Activated CD8-positive, alpha-beta memory T cell treated with anti-CD3 and anti-CD28 coated beads, Interleukin-2, amount 50 U/mL, for 1 hour (primary cell): ENCODE results near the gene NOG.

Source experiments
- DNase-seq: peaks from one replicate; pipeline ENCODE4 v3.0.0-alpha.2; 2020; ENCODE audit errors: extremely low read depth

The NOG gene

DNA sequence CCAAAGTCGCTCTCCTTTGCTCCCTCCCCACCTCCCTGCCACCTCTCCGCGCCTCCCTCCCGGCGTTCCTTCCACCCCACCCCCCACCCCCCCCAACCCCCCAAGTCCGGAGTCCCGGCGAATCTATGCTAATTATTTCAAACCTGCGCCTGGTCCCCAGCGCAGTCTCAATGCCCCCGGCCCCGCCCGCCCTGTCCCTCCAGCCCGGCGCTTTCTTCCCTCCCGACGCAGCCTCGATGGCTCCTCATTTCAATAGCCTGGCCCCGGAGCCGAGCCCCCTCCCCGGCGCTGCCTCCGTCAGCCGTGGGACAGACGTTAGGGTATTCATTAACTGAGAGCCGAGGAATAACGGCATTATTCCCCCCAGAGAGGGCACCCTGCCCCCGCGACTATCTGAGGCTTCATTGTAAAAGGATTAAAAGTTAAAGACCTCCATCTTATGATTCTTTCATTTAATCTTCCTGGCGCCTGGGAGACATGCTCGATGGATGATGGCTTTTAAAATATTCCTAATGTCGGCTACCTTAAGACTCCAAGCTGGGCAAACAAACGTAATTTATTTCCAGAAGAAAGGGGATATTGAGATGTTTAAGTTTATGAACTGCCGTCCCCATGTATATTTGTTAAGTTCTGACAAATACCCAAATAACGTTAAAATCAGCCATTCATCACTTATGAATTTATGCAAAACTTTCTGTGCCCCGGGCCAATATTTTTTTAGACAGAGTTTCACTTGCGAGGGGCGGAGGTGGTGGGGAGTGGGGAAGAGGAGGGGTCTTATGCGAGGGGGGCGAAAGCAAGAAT, 3.4 kb downstream of the NOG start:
- no peak for DNase-seq

DNA sequence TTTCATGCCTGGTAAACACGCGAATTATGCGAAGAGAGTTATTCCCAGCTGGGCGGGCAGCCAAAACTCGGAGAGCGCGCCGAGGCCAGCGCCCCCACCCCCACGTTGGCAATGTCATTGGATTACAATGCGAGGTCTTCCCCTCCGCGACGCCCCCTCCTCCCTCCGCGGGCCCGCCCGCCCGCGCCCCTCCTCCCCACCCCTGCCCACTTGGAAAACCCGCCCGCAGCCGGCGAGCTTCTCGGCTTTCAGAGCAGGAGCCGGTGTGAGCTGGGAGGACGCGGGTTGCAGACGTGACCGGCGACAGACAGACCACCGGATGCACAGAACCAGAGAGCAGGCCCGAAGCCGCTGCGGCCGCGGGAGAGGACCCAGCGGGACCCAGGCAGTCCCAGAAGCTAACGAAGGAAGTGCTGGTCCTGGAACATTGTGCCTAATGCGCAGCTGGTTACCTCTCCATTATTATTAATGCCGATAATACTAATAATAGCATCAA, 4.0 kb downstream of the NOG start:
- no peak for DNase-seq

DNA sequence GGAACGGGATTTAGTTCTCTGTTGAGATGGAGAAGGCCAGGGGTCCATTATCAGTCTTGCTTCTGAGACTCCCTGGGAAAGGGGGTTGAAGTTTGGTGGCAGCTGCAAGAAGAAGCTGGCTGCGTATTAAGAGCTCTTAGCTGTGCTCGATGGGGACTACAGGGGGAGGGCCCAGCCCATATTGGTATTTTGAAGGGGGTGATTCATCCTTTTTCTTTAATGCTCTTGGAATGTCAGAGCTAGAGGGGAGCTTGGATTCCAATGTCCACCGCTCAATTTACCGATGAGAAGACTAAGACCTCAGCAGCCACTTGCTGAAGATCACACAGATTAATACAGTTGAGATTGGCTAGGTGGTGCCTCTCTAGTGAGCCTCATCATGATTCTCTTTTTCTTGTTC, 5.0 kb downstream of the NOG start:
- no peak for DNase-seq

DNA sequence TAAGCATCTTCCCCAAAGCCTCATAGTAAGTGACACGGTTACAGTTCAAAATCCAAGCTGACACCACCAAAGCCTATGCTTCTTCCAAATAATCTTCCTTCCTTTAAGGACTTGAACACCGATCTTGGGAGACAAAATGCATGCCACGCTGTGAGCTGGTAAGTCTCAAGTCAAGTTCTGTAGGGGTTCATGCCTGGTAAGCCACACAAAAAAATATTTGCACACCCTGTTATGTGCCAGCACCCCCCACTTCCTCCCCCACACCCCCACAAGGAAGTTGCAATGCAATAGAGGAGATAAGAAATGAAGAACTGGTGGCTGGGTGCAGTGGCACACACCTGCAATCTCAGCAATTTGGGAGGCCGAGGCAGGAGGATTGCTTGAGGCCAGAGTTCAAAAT, 5.6 kb downstream of the NOG start:
- DNase-seq, result no peak

DNA sequence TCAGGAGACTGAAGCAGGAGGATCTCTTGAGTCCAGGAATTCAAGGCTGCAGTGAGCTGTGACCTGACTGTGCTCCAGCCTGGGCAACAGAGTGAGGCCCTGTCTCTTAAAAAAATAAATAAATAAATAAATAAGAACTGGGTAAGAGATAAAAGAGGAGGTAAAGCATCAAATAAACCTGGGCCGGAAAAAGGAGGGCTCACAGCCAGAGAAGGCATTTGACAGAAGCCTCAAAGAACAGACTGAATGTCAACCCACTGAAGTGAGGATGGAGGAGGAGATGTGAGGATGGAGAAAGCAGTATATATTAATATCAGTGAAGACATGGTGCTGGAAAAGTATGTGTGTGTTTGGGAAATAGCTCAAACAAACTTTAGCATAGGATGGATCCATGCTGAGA, 6.1 kb downstream of the NOG start:
- DNase-seq, result no peak

DNA sequence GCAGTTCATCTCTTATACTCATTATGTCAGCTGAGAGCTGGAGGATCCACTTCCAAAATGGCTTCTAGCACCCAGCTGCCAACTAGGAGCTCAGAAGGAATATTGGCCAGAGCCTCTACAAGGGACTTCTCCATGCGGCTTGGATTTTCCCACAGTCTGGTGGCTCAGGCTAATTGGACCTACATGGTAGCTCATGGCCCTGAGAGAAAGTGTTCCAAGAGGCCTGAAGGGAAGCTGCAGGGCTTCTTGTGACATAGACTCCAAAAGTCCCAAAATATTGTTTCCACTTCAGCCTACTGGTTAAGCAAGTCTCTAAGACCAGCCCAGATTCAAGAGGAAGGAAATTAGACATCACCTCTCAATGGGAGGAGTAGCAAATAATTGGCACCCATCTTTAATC, 6.8 kb downstream of the NOG start:
- DNase-seq, result no peak

DNA sequence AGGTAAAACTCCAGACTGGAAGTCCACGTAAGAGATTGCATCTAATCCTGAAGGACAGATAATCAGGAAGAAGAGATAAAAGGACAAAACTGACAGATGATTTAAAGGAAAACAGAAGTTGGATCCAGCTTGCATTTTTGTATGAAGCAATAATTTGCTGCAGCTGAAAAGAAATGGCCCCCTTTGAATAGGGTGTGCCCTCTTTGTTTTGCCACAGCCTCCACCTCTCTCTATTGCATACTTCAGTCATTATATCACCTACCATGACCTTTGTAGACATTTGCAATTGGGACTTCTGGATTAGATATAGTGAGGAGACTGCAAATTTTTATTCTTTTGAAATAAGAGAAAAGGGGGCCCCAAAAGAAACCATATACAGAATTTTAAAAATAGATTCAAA, 8.1 kb downstream of the NOG start:
- no peak for DNase-seq

DNA sequence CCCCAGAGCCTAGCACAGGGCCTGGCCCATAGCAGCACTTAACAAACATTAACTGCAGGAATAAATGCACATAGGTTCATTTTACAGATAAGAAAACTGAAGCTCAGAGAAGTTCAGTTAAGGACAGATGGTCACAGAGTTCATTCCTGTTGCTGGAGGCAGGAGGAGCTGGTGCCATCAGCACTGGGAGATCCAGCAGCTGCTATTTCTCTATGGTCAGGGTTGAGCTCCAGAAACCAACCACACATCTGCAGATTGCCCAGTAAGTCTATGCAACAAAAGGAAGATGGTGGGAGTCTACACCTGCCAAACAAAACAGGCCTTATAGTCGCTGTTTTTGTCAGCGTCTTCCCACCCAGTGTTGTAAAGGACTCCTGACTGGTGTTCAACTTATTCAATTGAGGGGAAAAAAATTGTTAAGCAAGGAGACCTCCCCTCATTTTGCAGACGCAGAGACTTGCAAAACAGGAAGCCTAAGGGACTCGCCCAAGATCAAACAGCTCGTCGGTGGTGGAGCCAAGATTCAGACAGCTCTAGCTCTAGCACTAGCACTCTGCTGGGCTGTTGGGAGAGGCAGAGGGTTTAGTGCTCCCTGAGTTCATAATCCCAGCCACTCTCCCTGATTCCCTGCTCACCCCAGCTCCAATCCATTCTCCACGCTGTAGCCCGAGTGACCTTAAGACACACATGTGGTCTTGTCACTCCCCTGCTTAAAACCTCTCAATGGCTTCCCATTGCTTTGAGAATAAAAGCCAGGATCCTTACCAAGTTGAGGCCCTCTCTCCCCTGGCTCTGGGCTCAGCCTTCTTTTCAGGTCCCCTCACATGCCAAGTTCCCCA, 9.0 kb downstream of the NOG start:
- no peak for DNase-seq

DNA sequence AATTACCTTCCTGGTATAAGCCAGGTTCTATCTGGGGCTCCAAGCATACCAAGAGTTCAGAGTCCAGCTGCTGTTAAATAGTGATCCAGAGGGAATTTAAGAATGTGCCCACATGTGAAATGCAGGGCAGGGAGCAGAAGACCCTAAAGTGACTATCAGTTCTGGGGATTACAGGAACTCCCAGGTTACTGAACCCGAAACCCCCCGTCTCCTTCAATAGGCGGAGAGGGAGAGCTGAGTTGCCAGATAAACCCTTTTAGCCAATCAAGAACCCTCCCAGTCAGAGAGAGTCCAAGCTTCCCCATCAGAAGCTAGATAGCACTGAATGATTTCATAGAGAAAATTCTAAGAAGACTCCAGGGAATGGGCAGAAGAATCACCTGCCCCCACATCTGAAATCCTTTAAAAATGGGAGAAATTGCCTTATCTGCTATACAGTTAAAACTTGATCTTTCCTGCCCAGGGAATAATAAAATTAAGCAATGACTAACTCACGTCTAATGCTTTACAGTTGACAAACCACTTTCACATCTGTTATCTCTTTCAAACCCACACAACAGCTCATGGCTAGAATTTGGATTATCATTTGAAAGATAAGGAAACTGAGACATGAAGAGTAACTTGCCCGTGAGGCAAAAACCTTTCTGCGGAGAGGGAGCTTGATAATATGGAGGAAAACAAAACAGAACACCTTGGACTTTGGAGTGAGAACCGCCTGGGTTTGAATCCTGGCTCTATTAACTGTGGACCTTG, 10.2 kb downstream of the NOG start:
- no peak for DNase-seq

DNA sequence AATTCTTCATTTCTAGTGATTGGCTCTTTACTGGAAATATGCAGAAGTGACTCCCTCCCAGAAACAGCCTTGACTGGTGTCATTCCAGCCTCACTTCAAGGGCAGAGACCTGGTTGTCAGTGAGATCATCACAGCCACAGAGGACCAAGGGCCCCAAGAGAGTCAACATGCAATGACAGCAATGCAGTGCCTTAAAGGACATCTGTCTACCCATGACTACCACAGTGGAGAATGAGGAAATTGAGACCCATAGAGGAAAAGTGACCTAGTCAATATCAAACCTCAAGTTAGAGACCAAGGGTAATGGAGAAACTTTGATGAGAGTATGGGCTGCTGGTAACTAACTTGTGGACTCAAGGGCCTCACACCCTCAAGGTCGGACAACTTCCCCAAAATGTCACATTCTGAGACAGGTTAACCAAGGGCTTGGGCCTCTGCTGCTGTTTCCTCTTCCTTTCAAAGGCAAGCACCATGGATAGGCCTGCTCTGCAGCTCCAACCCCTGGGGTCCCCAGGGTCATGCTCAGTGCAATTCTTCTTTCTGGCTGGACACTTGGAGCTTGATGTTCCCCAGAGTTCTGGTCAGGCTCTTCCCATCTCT, 11.3 kb downstream of the NOG start:
- DNase-seq, result no peak

DNA sequence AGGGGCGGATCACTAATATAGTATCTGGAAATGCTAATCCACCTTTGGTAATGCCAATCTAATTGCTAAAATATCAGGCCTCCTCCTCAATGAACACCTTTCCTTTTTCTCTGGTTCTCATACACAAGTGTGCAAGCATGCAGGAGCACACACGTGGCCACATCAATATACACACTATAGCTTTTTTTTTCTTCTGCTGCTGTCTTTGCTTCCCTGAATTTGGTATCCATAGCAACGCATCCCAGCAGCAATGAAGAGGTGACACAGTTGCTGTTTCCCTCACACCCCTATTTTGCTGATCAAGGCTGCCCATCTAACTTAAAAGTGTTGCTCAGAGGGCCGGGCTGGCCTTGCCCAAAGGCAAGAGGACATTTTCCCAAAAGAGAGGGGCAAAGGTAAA, 15.4 kb downstream of the NOG start:
- no peak for DNase-seq

DNA sequence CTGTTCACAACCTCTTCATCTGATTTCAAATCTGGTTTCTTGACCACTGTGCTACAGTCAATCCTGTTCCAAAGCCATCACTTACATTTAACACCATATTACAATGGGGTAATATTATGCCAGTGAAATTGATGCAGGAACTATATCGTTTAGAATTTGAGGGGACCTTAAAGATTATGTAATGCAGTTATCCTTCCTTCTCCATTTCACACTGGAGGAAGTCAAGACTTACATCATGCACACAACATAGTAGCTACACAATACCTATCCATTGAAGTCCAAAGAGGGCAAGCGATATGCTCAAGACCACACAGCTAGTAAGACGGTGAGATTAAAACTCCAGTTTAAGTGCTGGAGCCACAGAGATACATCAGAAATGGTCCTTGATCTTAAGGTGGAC, 16.8 kb downstream of the NOG start:
- DNase-seq, result no peak

DNA sequence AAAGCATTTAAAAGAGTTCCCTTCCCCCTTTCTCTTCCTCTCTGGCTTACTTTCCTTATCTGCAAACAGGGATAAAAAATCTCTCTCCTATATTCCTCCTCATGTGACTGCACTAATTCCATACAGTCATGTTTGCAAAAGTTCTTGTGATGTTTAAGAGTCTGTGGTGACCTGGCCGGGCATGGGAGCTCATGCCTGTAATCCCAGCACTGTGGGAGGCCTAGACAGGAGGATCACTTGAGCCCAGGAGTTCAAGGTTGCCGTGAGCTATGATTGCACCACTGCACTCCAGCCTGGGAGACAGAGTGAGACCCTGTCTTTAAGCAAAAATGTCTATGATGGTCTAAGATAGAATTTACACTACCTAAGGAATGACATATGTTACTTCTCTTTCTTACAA, 19.6 kb downstream of the NOG start:
- no peak for DNase-seq

DNA sequence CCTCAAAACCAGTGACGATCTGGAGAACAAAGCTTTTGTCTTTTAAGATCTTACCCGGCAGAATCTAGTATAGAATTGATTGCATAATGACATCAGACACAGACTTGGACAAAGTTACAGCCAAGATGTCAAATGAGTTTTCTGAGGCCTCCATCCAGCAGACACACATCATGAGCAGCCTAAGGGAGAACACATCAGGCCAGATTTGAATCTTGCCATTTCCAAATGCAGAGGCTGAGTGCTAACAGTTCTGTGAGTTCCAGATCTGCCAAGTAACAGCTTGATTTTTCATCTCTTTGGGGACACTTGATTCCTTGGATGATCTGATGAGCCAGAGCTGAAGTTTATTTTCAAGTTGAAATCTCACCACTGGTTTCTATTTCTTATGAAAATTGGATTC, 21.0 kb downstream of the NOG start:
- no peak for DNase-seq

DNA sequence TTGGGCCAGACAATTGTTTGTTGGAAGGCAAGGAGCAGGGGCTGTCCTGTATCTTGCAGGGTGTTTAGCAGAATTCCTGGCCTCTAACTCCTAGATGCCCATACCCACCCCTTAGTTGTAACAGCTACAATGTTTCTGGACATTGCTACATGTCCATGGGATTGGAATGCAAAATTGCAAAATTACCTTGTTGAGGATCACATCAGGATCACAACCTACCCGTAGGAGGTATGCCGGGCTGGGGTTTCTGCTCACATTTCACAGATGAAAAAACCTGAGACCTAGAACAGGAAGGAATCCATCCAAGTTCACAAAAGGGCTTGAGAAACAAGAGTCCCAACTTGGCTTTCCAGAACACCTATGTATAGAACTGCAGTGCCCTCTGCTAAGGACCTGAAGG, 22.7 kb downstream of the NOG start:
- no peak for DNase-seq

DNA sequence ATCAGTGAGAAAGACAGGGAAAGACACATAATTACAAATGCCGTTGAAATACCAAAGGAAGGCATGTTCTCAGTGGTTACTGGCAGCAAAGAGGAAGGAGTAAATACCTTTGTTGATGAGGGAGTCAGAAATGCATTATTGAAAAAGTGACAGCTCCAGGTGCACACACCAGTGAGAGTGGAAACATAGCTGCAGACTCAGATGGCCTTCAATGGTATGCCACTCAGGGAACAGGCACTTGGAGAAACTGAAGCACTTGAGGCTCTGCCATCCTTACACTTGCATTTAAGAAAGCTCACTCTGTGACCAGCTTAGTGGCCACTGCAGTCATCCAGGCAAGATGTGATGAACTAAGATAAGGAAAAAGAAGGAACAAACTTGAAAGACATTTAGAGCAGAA, 29.9 kb downstream of the NOG start:
- no peak for DNase-seq

DNA sequence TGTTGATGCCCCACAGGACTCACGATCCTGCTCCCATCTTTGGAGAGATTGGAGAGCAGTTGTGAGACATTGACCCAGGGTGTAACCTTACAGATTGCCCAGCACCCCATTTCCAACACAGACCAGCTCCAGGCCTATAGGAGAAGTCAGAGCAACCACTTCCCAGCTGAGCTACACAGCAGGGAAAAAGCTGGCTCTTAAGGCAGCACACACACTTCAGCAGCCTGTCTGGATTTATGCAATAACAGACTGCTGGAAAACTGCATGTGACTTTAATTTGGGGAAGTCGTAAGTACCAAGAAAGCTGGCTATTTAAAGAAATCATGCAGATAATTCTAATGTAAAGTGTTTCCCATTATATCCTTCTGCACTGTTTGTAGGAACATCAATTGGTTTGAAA, 30.8 kb downstream of the NOG start:
- DNase-seq, result no peak

DNA sequence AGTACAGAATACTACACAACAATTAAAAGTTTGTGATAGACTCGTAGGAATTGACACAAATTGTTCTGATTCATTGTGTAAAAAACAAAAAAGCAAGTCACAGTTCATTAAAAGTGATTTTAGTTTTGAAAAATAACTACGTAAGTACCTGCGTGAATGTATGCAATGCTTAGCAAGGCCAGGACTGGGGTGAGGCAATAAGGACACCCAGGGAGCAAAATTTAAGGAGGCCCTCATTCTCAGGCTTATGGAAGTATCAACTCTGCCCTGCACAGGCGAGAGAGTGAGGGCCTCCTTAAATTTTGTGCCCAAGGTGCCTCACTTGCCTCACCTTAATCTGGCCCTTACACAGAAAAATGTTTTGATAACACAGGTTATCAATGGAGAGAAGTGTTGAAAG, 31.4 kb downstream of the NOG start:
- DNase-seq, result no peak

DNA sequence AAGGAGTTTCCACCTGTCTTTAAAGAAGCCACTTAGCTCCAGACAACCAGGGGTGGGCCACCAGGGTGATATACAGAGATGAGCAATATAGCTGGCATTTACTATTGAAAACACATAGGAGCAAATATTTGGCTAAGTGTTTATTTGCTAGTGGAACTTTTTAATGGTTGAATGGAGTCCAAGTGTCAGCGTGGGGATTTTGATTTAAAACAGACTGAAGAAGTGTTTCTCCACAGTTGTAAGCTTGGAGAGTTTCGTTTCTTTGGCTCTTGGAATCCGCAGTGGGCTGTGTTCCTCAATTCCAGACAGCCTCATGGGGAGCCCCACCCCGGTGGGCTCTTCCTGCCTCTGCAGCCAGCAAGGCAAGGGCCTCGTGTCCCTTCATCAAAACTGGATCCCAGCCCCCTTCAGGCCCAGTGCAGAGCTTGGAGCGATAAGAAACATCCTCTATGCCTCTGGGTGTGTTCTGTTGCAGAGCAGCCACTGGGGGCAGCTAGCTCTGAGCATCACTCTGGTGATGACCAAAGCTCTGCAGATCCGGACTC, 36.1 kb downstream of the NOG start:
- DNase-seq, result no peak

DNA sequence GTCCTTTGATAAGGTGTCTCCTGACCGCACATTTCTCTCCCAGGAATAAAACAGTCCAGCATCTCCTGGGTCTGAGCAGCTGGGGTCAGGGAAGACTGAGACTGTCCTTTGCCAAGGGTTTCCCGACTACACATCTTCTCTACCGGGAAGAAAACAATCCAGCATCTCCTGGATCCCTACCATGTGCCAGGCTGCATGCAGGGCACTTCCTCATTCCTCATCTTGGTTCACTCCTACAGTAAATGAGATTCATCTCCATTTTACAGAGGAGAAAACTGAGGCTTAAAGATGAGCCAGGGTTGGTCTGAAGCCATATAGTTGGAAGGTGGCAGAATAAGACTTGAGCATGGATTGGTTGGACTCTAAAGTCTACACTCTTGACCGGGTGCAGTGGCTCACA, 36.7 kb downstream of the NOG start:
- DNase-seq, result no peak

DNA sequence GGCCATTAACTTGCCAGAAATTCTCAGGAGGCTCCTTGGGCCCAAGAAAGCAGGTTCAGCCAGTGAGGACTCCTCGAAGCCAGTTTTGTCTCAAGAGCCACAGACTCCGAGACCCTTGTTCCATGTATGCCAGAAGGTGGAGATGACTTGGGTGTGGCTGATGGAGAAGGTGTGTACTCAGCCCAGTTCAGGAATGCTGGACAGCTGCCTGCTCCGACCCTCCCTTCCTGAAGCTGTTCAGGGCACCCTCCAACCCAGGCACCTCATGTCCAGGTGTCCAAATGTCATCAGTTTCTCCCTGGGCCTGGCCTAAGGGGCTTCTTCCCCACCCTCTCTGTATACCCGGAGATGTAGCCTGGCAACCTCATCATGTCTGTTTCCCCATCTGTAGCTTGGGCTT, 40.2 kb downstream of the NOG start:
- DNase-seq, result no peak

DNA sequence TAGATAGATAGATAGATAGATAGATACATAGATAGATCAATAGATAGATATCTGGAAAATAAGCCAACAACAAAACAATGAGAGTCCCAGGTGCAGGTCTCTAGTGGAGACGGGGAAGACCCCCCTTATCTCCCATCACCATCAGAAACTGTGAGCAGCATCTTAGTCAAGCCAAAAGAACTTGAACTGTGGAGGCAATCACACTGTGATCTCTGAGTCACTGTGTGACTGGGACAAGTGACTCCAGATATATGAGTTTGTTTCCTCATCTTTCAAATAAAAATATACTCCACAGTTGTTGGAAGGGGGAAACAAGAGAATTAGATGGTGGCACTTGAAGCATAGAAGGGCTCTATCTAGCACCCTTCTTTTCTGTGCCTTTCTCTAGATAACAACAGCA, 42.1 kb downstream of the NOG start:
- DNase-seq, result no peak
